Activated CD4-positive, alpha-beta T cell treated with anti-CD3 and anti-CD28 coated beads for 48 hours (primary cell): ENCODE data around the gene SGMS1.
"Not testable (repeated sequence)": the region's sequence is repeated elsewhere in the genome, so short reads cannot be mapped to it uniquely, and the experiment has no call there.

Experiments
- DNase-seq: peaks from one replicate; pipeline ENCODE4 v3.0.0-alpha.2; 2020

The SGMS1 gene

DNA sequence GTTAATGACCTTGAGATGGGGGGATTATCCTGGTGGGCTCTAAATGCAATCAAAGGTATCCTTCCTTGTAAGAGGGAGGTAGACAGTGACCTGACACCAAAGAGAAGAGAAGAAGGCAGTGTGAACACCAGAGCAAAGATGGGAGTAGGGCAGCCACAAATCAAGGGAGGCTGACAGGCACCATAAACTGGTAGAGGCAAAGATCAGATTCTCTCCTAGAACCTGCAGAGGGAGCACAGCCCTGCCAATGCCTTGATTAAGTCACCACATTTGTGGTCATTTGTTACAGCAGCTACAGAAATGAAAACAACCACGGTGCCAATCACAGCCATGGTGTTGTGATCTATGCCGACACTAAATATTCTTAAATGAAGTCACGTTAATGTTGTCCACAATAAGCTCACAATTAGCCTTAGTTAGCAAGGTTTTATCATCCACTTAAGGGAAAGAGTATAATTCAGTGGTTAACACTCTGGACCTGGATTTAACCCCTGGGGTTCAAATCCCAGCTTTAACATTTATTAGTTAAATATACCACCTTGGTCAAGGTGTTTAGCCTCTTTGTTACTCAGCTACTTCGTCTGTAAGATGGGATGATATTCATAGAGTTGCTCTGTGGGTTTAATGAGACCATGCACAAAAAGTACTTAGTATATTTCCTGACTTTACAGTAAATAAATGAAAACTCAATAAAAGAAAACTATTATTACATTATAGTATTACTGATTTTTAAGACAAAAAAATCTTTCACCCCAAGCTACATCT lies 70.8 kb downstream of the SGMS1 start:
- DNase-seq = peak; percentile 21

- no peak for DNase-seq
Measured at GRCh38 chr10:50552308-50552707, 71.4 kb downstream of the SGMS1 start.

GRCh38 chr10:50551894-50552293 lies 71.9 kb downstream of the SGMS1 start:
- no peak for DNase-seq

DNA sequence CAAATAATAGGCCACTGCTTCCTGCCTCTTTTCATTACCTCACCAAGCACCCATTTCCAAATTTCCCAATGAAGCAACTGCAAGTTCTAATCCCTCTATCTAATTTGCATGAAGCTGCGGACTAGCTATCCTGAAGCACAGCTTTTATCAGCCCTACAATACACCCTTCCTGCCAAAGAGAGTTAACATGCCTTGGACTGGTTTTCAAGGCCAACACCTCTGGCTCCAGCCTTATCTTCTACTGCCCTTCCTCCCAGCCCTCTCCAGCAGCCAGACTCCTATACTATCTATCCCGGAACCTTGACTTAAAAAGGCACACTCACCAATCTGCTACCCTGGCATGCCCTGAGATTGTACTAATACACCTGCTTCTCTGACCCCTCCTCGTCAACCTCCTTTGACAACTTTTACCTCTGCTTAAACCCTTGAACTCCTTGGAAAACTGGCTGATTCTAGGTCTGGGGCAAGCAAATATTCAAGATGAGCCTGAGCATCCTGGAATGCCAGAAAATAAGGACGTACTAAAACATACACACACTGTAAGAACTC lies 73.4 kb downstream of the SGMS1 start:
- no peak for DNase-seq

DNA sequence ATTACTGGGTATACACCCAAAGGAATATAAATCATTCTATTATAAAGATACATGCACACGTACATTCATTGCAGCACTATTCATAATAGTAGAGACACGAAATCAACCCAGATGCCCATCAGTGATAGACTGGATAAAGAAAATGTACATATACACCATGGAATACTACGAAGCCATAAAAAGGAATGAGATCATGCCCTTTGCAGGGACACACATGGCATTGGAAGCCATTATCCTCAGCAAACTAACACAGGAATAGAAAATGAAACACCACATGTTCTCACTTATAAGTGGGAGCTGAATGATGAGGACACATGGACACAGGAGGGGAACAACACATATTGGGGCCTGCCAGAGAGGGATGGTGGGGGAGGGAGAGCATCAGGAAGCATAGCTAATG lies 74.6 kb downstream of the SGMS1 start:
- not testable (repeated sequence) for DNase-seq

- not testable (repeated sequence) for DNase-seq
Measured at GRCh38 chr10:50548481-50548880, 75.3 kb downstream of the SGMS1 start.

DNA sequence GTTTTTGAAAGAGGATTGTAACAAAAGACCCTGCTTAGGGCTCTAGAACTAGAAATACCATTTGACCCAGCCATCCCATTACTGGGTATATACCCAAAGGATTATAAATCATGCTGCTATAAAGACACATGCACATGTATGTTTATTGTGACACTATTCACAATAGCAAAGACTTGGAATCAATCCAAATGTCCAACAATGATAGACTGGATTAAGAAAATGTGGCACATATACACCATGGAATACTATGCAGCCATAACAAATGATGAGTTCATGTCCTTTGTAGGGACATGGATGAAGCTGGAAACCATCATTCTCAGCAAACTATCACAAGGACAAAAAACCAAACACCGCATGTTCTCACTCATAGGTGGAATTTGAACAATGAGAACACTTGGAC lies 77.5 kb downstream of the SGMS1 start:
- DNase-seq = not testable (repeated sequence)

GRCh38 chr10:50545846-50546245 lies 77.9 kb downstream of the SGMS1 start:
- no peak for DNase-seq

DNA sequence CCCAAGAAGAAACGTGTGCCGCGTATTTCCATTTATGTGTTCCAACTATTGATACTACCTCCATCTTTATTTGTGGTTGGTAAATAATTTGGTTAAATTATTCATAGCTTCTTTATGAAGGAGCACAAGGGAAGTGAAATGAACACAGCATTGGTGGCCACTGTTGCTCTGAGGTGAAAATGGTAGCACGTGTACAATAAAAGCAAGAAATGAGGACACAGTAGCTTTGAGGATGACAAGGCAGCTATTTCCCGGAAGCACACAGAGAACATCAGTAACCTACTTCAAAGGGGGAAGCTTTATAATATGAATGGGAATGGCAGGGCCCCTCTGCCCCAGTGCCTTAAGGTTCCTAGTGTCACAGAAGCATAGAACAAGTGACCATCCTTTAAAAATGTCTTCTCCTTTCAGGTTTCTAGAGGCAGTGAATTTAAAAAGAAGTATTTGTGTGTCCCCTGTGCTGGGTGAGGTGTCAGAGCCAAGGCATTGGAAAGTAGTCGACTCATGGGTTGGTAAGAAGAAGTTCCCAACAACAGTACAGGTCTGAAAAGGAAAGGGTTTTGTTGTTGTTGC lies 78.8 kb downstream of the SGMS1 start:
- DNase-seq = no peak

GRCh38 chr10:50544095-50544856 lies 79.5 kb downstream of the SGMS1 start:
- DNase-seq = no peak

DNA sequence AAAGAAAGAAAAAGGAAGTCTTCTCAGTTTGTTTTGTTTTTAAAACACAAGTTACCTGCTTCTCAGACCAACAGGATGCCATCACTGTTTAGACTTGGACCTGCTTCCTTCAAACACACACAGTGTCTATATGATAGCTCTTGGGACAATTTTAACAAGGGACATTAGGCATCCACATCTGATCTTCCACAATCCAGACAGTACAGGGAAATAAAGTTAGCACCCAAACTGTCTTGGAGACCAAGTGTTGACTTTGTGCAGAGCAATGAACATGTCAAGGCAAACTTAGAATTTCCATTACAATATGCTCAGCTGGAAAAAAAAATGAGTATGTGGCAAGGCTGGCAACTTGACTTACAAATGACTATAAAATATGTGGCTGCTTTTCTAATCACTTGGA lies 80.9 kb downstream of the SGMS1 start:
- DNase-seq = no peak

GRCh38 chr10:50541921-50542320 lies 81.8 kb downstream of the SGMS1 start:
- no peak for DNase-seq

DNA sequence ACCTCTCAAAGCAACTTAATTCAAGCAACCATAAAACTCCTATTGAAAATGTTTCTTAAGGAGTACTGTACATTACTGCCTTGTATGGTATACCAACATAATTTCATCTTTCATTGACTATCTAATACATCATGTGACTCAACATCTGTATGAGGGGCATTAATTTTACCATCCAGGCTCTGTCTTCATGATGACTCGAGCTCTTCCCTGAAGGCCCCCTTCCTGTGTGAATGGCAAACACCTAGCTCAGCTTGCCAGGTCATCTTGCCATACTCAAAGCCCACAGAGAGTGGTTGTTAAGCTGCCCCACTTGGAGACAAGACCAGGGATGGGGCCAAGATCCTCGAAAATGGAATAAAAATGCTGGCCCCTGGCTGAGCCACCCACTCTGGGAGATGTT lies 82.4 kb downstream of the SGMS1 start:
- DNase-seq = peak; percentile 17

DNA sequence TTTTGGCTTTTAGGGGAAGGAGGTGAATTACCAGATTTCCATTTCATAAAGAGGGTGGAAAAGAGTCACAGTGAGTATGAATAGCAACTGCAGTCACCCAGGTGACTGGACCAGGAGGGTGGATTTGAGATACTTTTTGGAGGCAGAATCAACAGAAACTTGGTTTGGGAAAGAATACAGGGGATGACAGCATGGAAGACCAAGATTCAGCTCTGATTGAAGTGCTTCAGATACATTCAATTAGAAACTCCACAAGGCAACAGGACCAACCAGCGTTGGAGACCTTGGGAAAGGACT lies 83.0 kb downstream of the SGMS1 start:
- DNase-seq = no peak

DNA sequence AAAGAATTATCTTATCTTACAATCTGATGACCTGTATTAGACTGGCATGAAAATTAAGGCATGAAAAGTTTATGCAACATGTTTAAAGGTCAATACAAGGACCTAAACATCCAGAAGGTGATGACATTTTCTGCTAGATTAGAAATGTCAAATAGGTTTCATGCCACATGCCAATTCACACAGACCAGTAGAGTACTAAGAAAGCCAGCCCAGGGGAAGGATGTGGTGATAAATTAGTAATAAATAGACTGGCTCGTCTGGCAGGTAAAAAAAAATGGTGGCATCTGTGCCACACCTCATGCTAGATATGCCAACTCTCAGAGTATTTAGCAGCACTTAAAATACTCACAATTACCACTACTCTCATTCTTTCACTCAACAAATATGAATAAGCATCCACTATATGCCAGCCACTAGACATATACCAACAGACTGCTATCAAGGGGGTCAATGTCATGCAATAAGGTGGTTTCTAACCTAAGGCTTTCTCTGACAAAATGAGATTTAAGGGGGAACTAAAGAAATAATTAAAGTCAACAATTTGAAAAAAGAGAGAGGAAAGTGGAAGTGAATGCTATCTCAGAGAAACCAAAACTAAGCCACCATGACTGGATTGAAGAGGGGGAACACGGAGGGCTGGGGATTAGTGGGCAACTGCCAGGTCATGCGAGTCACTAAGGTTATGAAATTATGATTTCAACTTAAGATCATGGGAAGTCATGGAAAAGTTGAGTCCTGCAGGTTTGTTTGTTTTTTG lies 83.5 kb downstream of the SGMS1 start:
- DNase-seq = peak; percentile 67

DNA sequence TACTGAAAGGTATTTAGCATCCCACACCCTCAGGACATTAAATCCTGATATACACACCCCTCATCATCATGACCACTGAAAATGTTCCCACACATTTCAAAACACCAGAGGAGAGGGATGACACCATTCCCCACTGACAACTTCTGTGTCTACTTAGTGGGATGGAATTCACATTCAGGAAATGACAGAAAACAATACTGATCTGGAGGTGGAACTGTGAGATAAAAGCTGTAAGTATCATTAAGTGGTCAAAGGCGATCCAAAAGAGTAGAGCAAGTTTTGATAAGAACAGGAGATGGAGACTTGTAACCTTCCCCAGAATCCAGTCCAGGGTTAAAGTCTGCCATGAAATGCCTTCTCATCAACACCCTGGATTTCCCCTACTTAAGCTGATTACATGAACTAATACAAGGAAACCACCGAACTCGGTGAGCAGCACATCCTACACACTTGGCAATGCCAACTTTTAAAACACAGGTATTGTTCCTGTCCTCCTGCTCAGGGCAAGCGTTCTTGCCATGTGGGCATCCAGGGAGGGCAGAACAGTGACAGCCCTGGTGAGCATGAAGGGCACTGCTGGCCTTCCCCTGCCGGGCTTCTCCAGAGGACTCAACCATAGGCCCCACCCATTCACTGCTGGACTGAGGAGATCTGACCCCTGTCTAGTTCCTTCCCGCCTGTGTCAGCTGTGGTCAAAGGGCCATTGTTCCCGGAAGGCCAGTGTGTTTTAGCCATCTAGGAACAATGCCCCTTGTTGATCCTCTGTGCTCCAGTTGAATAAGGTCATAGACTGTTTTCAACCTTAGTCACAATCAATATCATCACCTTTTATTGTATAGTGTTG lies 85.0 kb downstream of the SGMS1 start:
- DNase-seq = peak; percentile 30

GRCh38 chr10:50536617-50537240 lies 87.0 kb downstream of the SGMS1 start:
- DNase-seq = peak; percentile 43

GRCh38 chr10:50534748-50535376 lies 88.9 kb downstream of the SGMS1 start:
- DNase-seq = peak; percentile 40

- DNase-seq = no peak
Measured at GRCh38 chr10:50533296-50533695, 90.5 kb downstream of the SGMS1 start.

DNA sequence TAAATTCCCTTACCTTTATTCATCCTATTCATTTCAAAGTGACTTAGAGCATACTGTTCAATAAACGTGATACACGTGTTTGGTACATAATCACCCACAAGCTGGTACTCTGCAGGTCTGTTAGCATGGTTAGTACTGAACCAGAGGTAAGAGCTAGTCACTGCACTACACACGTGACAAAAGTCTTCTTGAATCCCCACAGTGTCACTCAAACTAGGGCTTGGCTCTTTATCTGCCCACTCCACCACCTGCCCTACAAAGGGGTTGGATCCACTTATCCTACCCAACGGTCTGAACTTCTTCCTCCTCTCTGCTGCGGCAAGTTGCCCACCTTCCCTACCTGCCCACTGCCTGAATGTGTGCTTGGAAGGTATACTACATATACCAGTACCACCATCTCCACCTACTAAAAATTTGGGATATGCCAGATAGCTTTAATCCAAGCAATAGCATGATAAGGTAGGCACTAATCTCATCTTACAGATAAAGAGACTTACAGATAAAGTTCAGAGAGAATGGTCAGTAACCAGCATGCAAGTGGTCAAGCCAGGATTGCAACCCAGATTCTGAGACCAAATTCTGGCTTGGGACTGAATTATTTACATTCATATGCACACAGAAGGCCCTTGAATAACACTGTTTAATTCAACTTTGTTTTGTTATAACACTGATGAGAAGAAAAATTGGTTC lies 92.2 kb downstream of the SGMS1 start:
- DNase-seq = no peak

DNA sequence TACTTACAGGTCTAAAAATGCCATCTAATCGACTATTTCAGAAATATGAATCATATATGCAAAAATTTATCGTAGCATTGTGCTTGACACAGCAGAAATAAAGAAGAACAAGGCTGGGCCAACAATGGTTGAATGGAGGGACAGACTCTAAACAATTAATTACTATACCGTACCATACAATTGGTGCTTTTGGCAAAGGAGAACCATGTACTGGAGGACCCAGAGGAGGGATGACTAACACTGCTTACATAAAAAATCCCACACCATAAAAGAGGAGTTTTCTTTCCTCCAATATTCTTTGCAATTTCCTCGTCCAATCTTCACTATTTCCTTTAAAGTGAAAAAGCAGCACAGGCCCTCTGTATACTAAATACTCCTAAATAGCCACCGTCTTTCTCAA lies 94.1 kb downstream of the SGMS1 start:
- no peak for DNase-seq
